GM23248 (cell line): ENCODE measurements around the gene MRPL40. TPM values are rescaled to one million over a fixed set of nuclear protein-coding genes. Genes with fewer than 3 reads are reported as not detected.
"Not testable (repeated sequence)": the region's sequence is repeated elsewhere in the genome, so short reads cannot be mapped to it uniquely, and the experiment has no call there.

ENCODE experiments used
- DNase-seq: peaks from one replicate; pipeline ENCODE4 v3.0.0-alpha.2; 2015
- H2AFZ ChIP-seq: fragments of 200-600 bp; sonication (generic); 2 replicates; pipeline ENCODE4 v1.6.1; 2016; ENCODE audit warnings: antibody characterized with exemption
- H3F3A ChIP-seq: fragments of 200-600 bp; sonication (generic); 2 replicates; pipeline ENCODE4 v1.6.1; 2016; ENCODE audit warnings: mild to moderate bottlenecking, antibody characterized with exemption, mixed run types; ENCODE audit not compliant: insufficient read depth
- H3K27ac ChIP-seq: fragments of 200-600 bp; sonication (generic); 2 replicates; pipeline ENCODE4 v1.5.1; 2016; ENCODE audit warnings: mild to moderate bottlenecking
- H3K27me3 ChIP-seq: fragments of 200-600 bp; sonication (generic); replicated peaks from 2 replicates; pipeline ENCODE4 v1.6.1; 2016; ENCODE audit warnings: mild to moderate bottlenecking; ENCODE audit not compliant: insufficient read depth
- H3K36me3 ChIP-seq: fragments of 200-600 bp; sonication (generic); 2 replicates; pipeline ENCODE4 v1.6.1; 2016; ENCODE audit warnings: low read depth, mild to moderate bottlenecking
- H3K4me1 ChIP-seq: fragments of 200-600 bp; sonication (generic); 2 replicates; pipeline ENCODE4 v1.6.1; 2016; ENCODE audit warnings: mild to moderate bottlenecking; ENCODE audit not compliant: insufficient read depth
- H3K4me2 ChIP-seq: fragments of 200-600 bp; sonication (generic); one replicate; pipeline ENCODE4 v1.6.1; 2016; ENCODE audit warnings: mild to moderate bottlenecking; ENCODE audit not compliant: unreplicated experiment
- H3K4me3 ChIP-seq: fragments of 200-600 bp; sonication (generic); 2 replicates; pipeline ENCODE4 v1.5.1; 2016; ENCODE audit warnings: mild to moderate bottlenecking
- H3K79me2 ChIP-seq: fragments of 200-600 bp; sonication (generic); 2 replicates; pipeline ENCODE4 v1.6.1; 2016; ENCODE audit warnings: mild to moderate bottlenecking; ENCODE audit not compliant: insufficient read depth
- H3K9ac ChIP-seq: fragments of 200-600 bp; sonication (generic); 2 replicates; pipeline ENCODE4 v1.6.1; 2016; ENCODE audit warnings: mild to moderate bottlenecking
- H3K9me2 ChIP-seq: fragments of 200-600 bp; sonication (generic); 2 replicates; pipeline ENCODE4 v1.6.1; 2016; ENCODE audit warnings: mixed run types, mild to moderate bottlenecking, moderate library complexity; ENCODE audit not compliant: insufficient read depth
- H3K9me3 ChIP-seq: fragments of 200-600 bp; sonication (generic); one replicate; pipeline ENCODE4 v1.6.1; 2017; ENCODE audit warnings: low read depth
- H4K20me1 ChIP-seq: fragments of 200-600 bp; sonication (generic); 2 replicates; pipeline ENCODE4 v1.6.0; 2016; ENCODE audit not compliant: insufficient read depth
- EZH2 ChIP-seq: fragments of 200-600 bp; sonication (generic); IDR thresholded peaks from 2 replicates; pipeline ENCODE4 v1.6.1; 2018; ENCODE audit warnings: antibody characterized with exemption, mild to moderate bottlenecking; ENCODE audit not compliant: insufficient read depth, poor library complexity, severe bottlenecking
- EZH2phosphoT487 ChIP-seq: fragments of 200-600 bp; sonication (generic); IDR thresholded peaks from 2 replicates; pipeline ENCODE4 v1.6.1; 2018; ENCODE audit warnings: antibody characterized with exemption, moderate library complexity, mild to moderate bottlenecking, low read depth; ENCODE audit not compliant: insufficient read depth
- WGBS, 2 experiments: methylation state at CpG; one replicate each; pipeline ENCODE4 v1.1.6; 2015 to 2017; ENCODE audit warnings: low lambda C conversion rate in 2 of 2, low coverage in 1 of 2; ENCODE audit errors: missing lambda C conversion rate in 2 of 2; 5-methylcytosine and 5-hydroxymethylcytosine counted together
- in situ Hi-C: fragments of 300-500 bp; cut with MboI; formaldehyde crosslinking; loops from 2 replicates; pipeline ENCODE4 v1.15.0; 2020
- polyA plus RNA-seq: library from polyadenylated mRNA; unstranded; fragments of >200 nt; fragmentation: Nextera tagmentation; extraction: Ambion mirVana; gene quantifications from 2 replicates; pipeline ENCODE4 v1.2.1, GENCODE V29; 2016
- total RNA-seq: library from RNA; depleted of rRNA; stranded (reverse); fragments of >200 nt; shearing (Covaris generic); gene quantifications from 2 replicates; pipeline ENCODE4 v1.2.3, GENCODE V29; 2014

MRPL40 gene
- total and polyA plus RNA-seq, 2 experiments from 2014 or later: 37.6 to 81.9 TPM

DNA sequence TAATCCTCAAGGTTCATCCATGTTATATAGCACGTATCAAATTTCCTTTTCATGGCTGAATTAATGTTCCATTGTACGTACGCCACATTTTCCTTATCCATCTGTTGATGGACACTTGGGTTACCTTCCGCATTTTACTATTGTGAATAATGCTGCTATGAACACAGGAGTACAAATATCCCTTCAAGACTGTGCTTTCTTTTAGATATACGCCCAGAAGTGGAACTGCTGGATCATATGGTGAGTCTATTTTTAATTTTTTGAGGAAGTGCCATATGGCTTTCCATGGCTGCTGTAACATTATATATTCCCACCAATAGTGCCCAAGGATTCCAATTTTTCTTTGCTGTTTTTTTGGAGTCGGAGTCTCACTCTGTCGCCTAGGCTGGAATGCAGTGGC lies 6.0 kb downstream of the MRPL40 start:
- peaks cover 68% of the 10 kb centered on the region for H3K79me2 ChIP-seq
- no peak for DNase-seq
- no peak for TF ChIP-seq EZH2
- no peak for TF ChIP-seq EZH2phosphoT487
- no peaks in the 10 kb centered on the region for H4K20me1 ChIP-seq
- peaks cover 6% of the 10 kb centered on the region; the same call in 1 of the 2 replicates for H3F3A ChIP-seq
- H3K4me1 ChIP-seq: peaks cover 7% of the 10 kb centered on the region; the same call in 1 of the 2 replicates
- H3K36me3 ChIP-seq: no peaks in the 10 kb centered on the region; the same call in 1 of the 2 replicates
- 83 to 84% methylated on average over 7 of the region's 7 CpGs for WGBS, 2 experiments
- H2AFZ ChIP-seq: no peak overlapping the region
- no peak overlapping the region for H3K4me3 ChIP-seq
- in situ Hi-C loops: no loop called here
- H3K4me2 ChIP-seq: no peak overlapping the region
- no peaks in the 10 kb centered on the region for H3K27me3 ChIP-seq
- no peaks in the 10 kb centered on the region for H3K9me3 ChIP-seq
- H3K9me2 ChIP-seq: no peaks in the 10 kb centered on the region
- no peak overlapping the region for H3K9ac ChIP-seq
- no peak overlapping the region for H3K27ac ChIP-seq

DNA sequence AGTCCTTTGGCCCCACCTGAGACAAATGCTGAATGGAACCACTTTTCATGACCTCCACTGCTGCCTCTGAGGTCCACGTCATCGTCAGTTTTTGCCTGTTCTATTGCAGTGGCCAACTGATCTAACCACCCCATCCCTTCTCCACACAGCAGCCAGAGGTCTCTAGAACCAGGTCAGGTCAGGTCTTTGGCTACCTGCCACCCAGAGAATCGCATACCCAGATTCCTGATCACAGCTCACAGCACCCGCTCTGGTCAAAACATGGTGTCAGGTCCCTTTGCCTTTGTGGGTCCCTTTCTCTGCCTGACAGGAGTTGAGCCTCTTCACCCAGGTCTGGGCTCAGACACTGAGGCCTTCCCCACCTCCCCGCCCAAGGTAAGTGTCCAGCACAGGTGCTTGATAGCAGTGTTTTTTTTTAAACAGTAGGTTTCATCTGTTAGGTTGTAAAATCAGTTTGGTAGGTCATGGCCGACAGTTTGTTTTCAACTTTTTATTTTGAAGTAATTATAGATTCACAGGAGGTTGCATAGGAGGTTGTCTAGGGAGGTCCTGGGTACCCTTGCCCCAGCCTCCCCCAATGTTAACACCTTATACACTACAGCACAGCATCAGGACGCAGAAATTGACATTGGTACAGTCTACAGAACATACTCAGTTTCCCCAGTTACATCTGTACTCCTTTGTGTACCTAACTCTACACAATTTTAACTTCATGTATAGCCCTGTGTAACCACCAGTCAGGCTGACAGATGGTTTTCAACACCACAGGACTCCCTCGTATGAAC lies 8.3 kb downstream of the MRPL40 start:
- H3K4me3 ChIP-seq: no peak overlapping the region
- no peak overlapping the region for H2AFZ ChIP-seq
- peaks cover 74% of the 10 kb centered on the region for H3K79me2 ChIP-seq
- H3K27me3 ChIP-seq: no peaks in the 10 kb centered on the region
- H3K27ac ChIP-seq: no peak overlapping the region
- 77 to 82% methylated on average over 7 to 8 of the region's 8 CpGs for WGBS, 2 experiments
- no peaks in the 10 kb centered on the region; the same call in 1 of the 2 replicates for H3K36me3 ChIP-seq
- no peak overlapping the region for H3K9ac ChIP-seq
- H3K4me2 ChIP-seq: no peak overlapping the region
- in situ Hi-C loops: no loop called here
- H3F3A ChIP-seq: no peaks in the 10 kb centered on the region
- no peak for DNase-seq
- TF ChIP-seq EZH2phosphoT487: no peak
- no peak for TF ChIP-seq EZH2
- H4K20me1 ChIP-seq: no peaks in the 10 kb centered on the region
- H3K9me3 ChIP-seq: no peaks in the 10 kb centered on the region
- no peaks in the 10 kb centered on the region for H3K4me1 ChIP-seq
- H3K9me2 ChIP-seq: no peaks in the 10 kb centered on the region

DNA sequence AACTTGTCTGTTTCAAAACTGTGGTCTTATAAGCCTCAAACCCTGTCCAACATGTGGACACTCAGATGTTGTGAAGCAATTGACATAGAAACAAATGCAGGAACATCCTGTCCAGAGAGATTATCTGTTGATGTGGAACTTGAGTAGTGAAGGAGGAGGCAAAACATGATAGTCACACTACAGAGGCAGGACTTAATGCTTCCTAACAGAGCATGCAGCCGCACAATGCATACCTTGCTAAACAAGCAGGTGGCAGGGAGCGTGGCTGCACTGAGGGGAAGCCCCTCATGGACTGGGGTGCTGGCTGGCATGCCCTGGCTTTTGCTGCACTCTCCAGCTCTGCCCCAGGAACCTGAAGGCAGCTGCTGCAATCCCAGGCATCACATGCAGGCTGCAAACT lies 9.8 kb downstream of the MRPL40 start:
- Histone ChIP-seq H3K79me2 (peaks cover 85% of the 10 kb centered on the region), H3K36me3 (no peaks in the 10 kb centered on the region), H4K20me1 (no peaks in the 10 kb centered on the region), H3F3A (no peaks in the 10 kb centered on the region), H3K9me3 (no peaks in the 10 kb centered on the region), H3K9ac (no peak overlapping the region), H3K4me2 (no peak overlapping the region), H3K27ac (no peak overlapping the region), H3K9me2 (no peaks in the 10 kb centered on the region), H3K27me3 (no peaks in the 10 kb centered on the region), H2AFZ (no peak overlapping the region), H3K4me3 (no peak overlapping the region), H3K4me1 (no peaks in the 10 kb centered on the region; the same call in 1 of the 2 replicates)
- no peak for TF ChIP-seq EZH2
- no peak for TF ChIP-seq EZH2phosphoT487
- 97 to 98% methylated on average over 2 of the region's 2 CpGs for WGBS, 2 experiments
- in situ Hi-C loops: no loop called here
- no peak for DNase-seq

DNA sequence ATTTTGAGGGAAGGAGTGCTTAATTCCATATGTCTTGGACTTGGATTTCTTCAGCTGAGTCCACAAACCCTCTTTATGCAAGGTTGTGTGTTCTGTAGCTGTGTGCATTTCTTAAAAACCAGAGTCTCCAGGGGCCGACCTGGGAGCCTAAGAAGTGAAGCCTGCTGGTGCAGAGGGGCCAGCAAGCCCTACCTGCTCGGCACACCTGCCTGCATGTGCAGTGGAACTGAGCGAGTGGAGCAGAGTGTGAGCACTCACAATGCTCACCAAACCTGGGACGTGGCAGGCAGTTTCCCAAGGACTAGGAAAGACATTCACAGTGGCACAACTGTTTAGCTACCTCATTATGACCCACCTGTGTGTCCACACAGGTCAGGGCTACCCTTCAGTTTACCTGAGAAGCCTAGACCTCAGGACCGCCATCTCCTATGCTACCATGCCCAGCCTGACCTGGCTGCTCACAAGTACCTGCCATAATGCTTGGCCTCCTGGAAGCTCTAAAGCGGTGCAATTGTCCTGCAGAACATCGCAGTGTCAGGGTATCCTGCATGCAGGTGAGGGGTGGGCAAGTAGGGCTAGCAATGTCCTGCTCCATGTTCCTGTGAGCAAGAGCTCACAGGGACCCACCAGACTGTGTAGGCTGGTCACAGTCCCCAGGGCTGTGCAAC lies 11.3 kb downstream of the MRPL40 start:
- no peak overlapping the region for H3K4me3 ChIP-seq
- peaks cover 3% of the 10 kb centered on the region; the same call in 1 of the 2 replicates for H3K4me1 ChIP-seq
- no peaks in the 10 kb centered on the region for H3K9me2 ChIP-seq
- H3K79me2 ChIP-seq: peaks cover 76% of the 10 kb centered on the region
- in situ Hi-C loops: no loop called here
- no peaks in the 10 kb centered on the region for H3K27me3 ChIP-seq
- H3K4me2 ChIP-seq: no peak overlapping the region
- no peak for DNase-seq
- WGBS, 2 experiments: 71 to 76% methylated on average over 7 of the region's 7 CpGs
- H3K9me3 ChIP-seq: no peaks in the 10 kb centered on the region
- no peak overlapping the region for H3K9ac ChIP-seq
- no peaks in the 10 kb centered on the region for H3K36me3 ChIP-seq
- H3F3A ChIP-seq: peaks cover 9% of the 10 kb centered on the region; the same call in 1 of the 2 replicates
- no peaks in the 10 kb centered on the region for H4K20me1 ChIP-seq
- no peak overlapping the region for H2AFZ ChIP-seq
- TF ChIP-seq EZH2 (no peak), EZH2phosphoT487 (no peak)
- no peak overlapping the region for H3K27ac ChIP-seq

DNA sequence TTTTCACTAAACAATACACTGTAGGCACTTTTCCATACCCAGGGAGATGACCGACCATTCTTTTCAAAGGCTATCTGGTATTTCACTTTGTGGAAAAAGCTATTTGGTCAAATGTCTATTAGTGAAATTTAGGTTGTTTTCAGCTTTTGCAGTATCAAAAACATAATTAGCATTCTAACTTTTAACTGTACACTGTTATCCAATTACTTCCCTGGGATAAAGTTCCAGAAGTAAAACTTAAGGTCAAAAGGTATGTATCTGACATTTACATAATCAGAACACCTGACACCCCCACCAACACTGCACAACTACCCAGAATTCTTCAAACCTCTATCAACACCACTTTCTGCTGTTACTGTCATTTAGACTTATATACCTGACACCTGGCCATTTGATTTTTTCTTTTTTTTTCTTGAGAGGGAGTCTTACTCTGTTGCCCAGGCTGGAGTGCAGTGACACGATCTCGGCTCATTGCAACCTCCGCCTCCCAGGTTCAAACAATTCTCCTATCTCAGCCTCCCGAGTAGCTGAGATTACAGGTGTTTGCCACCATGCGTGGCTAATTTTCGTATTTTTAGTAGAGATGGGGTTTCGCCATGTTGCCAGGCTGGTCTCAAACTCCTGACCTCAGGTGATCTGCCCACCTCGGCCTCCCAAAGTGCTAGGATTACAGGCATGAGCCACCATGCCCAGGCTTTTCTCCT lies 13.1 kb downstream of the MRPL40 start:
- Histone ChIP-seq H3K79me2 (peaks cover 64% of the 10 kb centered on the region), H3F3A (peaks cover 20% of the 10 kb centered on the region; the same call in 1 of the 2 replicates)
- WGBS, 2 experiments: 80 to 82% methylated on average over 9 of the region's 9 CpGs
- H3K4me1 ChIP-seq, H3K9ac ChIP-seq, H3K4me3 ChIP-seq, H3K9me3 ChIP-seq, H3K4me2 ChIP-seq, in situ Hi-C loops, H4K20me1 ChIP-seq, H3K27me3 ChIP-seq, DNase-seq, H3K9me2 ChIP-seq, H2AFZ ChIP-seq, H3K27ac ChIP-seq, H3K36me3 ChIP-seq: not testable (repeated sequence)
